Eye (tissue), 1 donor: ENCODE measurements around the gene PPP1R12A.
A peak's percentile ranks its signal among the peaks of the same experiment; 100 is the strongest.

Source experiments
- DNase-seq: peaks from one replicate; pipeline ENCODE4 v3.0.0-alpha.2; 2015

Gene PPP1R12A

GRCh38 chr12:79763766-79764452, 171.0 kb downstream of the PPP1R12A start:
- no peak for DNase-seq

- DNase-seq: no peak
Observed at GRCh38 chr12:79761341-79761740, 173.6 kb downstream of the PPP1R12A start.

- DNase-seq: no peak
Observed at GRCh38 chr12:79747274-79747673, 187.6 kb downstream of the PPP1R12A start.

GRCh38 chr12:79737875-79738718, 196.8 kb downstream of the PPP1R12A start:
- peak; percentile 59 for DNase-seq

- DNase-seq: no peak
Observed at GRCh38 chr12:79732638-79733037, 202.3 kb downstream of the PPP1R12A start.

- DNase-seq: no peak
Observed at GRCh38 chr12:79725987-79726386, 208.9 kb downstream of the PPP1R12A start.
